ENCODE measurements around the gene PLA2G4C. TPM values are rescaled to one million over a fixed set of nuclear protein-coding genes. Genes with fewer than 3 reads are reported as not detected.

PLA2G4C gene
- total and polyA plus RNA-seq, 2 of the 8 experiments (the other 6 are each of a cell fraction or from before 2014, with no cell fraction given), result 14.9 to 20.5 TPM

DNA sequence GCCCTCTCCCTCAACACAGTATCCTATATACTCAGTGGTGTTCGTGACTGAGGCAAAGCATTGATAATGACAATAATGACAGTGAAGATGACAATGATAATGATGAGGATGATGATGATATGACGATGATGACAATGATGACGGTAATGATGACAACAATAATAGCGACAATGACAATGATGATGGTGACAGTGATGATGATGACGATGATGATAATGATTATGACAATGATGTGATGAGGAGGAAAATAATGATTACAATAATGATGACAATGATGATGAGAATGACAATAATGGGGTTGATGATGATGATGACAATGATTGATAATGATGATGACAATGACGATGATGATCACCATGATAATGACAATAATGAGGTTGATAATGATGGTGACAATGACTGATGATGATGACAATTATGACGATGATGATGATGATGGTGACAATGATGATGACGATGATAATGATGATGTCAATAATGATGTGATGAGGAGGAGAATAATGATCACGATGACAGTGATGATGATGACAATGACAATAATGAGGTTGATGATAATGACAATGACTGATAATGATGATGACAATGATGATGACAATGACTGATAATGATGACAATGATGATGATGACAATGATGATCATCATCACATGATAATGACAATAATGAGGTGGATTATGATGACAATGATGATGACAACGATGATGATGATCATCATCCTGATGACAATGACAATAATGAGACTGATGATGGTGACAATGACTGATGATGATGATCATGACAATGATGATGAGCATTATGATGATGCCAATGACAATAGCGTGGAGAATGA lies 99.5 kb downstream of the PLA2G4C start:
- Histone ChIP-seq H3K23ac (ENCODE audit: insufficient read length) (no peak overlapping the region), H4K8ac (ENCODE audit: extremely low read depth, insufficient read depth, low read length) (no peak overlapping the region), H2BK120ac (replicated peaks; ENCODE audit: low read depth, low read length) (no peak overlapping the region), H3K79me2 (ENCODE audit: control insufficient read depth in 1 of 2, insufficient read depth in 2 of 2, low read length in 2 of 2) (no peaks in the 10 kb centered on the region), H3K27ac (ENCODE audit: low read depth, low read length) (no peak overlapping the region), H2AK5ac (ENCODE audit: low read depth, low read length) (no peak overlapping the region), H2BK5ac (ENCODE audit: low read depth, low read length) (no peak overlapping the region), H3K18ac (ENCODE audit: extremely low read depth, low read length) (no peak overlapping the region), H2BK15ac (ENCODE audit: low read length) (no peak overlapping the region), H3K9me3 (ENCODE audit: insufficient read depth in 2 of 2, low read depth in 1 of 2, low read length in 1 of 2) (peaks cover 0 to 9% of the 10 kb centered on the region in 2 experiments; a peak in 1 of 4 replicates), H3K27me3 (replicated peaks in 1 of 4; ENCODE audit: control insufficient read depth in 3 of 4, extremely low read depth in 1 of 4, insufficient read depth in 3 of 4, low read length in 3 of 4) (no peaks in the 10 kb centered on the region), H3K9ac (replicated peaks in 1 of 4; ENCODE audit: extremely low read depth in 1 of 4, low read depth in 3 of 4, low read length in 3 of 4) (no peak overlapping the region), H3K36me3 (ENCODE audit: control insufficient read depth in 2 of 4, insufficient read depth in 4 of 4, low read length in 3 of 4) (no peaks in the 10 kb centered on the region), H4K20me1 (replicated peaks in 1 of 2; ENCODE audit: control insufficient read depth in 1 of 2, insufficient read depth in 2 of 2, low read length in 2 of 2) (no peaks in the 10 kb centered on the region), H3K79me1 (ENCODE audit: low read depth, low read length) (no peaks in the 10 kb centered on the region), H3K4ac (replicated peaks; ENCODE audit: insufficient read length, low read depth, low read length) (no peak overlapping the region), H3K23me2 (ENCODE audit: low read depth, low read length) (no peaks in the 10 kb centered on the region), H2BK12ac (ENCODE audit: low read depth, low read length) (no peak overlapping the region), H3K4me1 (replicated peaks in 1 of 4; ENCODE audit: control insufficient read depth in 3 of 4, insufficient read depth in 4 of 4, low read length in 3 of 4) (peaks cover 0 to 5% (median 0%) of the 10 kb centered on the region in 4 experiments; a peak in 2 of 7 replicates), H3K4me3 (ENCODE audit: extremely low read depth in 1 of 4, insufficient read depth in 2 of 4, low read depth in 3 of 4, low read length in 4 of 4) (no peak overlapping the region), H2BK20ac (ENCODE audit: low read length) (no peak overlapping the region), H3K4me2 (ENCODE audit: insufficient read depth in 1 of 2, low read depth in 2 of 2, low read length in 2 of 2) (no peak overlapping the region), H4K91ac (replicated peaks; ENCODE audit: insufficient read length, low read length) (no peak overlapping the region), H2AFZ (ENCODE audit: low read length) (no peak overlapping the region), H3K14ac (ENCODE audit: insufficient read length) (no peak overlapping the region), H3K56ac (replicated peaks; ENCODE audit: insufficient read length, low read depth, low read length) (no peak overlapping the region), H4K5ac (ENCODE audit: insufficient read length, low read depth, low read length) (no peak overlapping the region)
- CTCF ChIA-PET (ENCODE audit: partially characterized antibody), result no interaction called here
- WGBS, 2 experiments (ENCODE audit: extremely low coverage in 1 of 2, insufficient coverage in 1 of 2, insufficient read length in 1 of 2, insufficient replicate concordance in 2 of 2, low coverage in 1 of 2, low lambda C conversion rate in 2 of 2, missing lambda C conversion rate in 1 of 2), result 90% methylated on average over 11 of the region's 11 CpGs; no CpG with 5 or more reads in 1 of the 2 experiments
- no peak for FAIRE-seq
- TF ChIP-seq SP1 (IDR thresholded peaks at IDR 0.05; ENCODE audit: low read depth, low read length), result no peak
- no peak for TF ChIP-seq SP4 (IDR thresholded peaks at IDR 0.05; ENCODE audit: low read length)
- TF ChIP-seq, protein P1, sequence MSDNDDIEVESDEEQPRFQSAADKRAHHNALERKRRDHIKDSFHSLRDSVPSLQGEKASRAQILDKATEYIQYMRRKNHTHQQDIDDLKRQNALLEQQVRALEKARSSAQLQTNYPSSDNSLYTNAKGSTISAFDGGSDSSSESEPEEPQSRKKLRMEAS (IDR thresholded peaks at IDR 0.05), result no peak
- TF ChIP-seq MAFK (IDR thresholded peaks at IDR 0.05; ENCODE audit: low read depth, low read length), result no peak
- POLR2A ChIA-PET (ENCODE audit: partially characterized antibody), result no interaction called here
- DNase-seq (ENCODE audit: low read depth in 1 of 2, low spot score in 2 of 2), result no peak
